Measurements from ENCODE around the gene ZNF839.
"Not testable (repeated sequence)": the region's sequence is repeated elsewhere in the genome, so short reads cannot be mapped to it uniquely, and the experiment has no call there.

ZNF839 gene

DNA sequence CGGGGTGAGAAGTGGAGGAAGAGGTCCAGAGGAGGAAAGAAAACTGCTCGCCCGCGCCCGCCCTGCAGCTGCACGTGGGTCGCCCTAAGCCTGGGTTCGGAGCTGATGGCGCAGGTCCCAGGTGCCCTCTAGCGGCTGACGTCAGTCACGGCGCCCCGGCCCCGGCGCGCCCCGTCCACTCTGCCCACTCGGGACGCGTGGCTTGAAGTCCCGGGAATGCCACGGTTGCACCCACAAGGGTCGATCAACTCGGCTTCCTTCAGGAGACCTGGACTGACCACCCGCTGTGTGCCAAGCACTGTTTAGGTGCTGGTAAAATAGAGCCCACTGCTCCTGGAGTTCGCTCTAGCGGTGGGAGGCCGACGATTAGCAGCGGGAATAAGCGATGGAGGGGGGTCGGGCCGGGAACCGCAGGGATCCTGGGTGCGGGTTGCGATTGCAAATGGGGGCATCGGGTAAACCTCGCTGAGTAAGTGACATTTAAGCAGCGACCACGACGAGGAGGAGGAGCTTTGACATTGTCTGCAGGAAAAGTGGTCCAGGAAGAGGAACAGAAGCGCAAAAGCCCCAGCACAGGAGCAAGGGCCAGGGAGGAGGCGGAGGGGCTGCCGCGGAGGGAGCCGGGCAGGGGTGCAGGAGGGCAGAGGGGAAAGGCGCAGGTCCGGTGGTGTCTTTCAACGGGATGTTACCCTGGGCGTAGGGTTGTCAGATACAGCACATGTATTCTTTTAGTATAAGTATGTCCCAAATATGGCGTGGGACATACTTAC is 5.1 kb upstream of the ZNF839 start:
- peak; percentile 49 to 69 for DNase-seq

DNA sequence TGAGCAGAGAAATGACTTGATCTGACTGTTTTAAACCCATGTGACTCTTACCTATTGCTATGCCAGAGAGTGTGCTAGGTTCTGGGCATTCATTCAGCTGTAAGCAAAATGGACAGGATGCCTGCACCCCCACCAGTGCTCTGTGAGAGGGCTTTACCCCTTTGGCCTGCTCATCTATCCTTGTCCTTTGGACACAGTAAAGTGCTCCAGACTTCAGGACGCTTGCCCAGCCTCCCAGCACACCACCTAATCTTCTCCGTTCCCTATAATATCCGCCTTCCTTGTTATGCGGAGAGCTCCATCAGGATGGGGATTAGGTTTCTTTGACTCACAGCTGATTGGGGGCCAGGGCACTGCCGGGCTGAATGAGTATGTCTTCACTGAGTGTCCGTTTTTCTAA is 4.4 kb upstream of the ZNF839 start:
- no peak for DNase-seq

DNA sequence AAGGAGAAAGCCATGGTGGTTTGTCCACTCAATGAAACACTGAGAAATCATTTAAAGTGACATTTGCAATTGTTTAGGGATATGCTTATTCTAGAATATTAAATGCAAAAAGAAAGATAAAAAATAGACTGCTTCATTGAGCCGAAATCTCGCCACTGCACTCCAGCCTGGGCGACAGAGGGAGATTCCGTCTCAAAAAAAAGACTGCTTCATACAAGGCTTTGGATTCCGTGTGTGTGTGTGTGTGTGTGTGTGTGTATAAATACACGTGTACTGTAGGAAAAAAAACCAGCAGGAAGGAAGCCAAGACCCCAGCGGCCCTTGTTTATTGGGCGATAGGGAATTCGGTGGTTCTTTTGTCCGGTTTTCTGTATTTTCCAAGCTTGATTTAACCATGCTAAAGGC is 3.2 kb upstream of the ZNF839 start:
- DNase-seq = peak in 1 of 2 donors; percentile 53

DNA sequence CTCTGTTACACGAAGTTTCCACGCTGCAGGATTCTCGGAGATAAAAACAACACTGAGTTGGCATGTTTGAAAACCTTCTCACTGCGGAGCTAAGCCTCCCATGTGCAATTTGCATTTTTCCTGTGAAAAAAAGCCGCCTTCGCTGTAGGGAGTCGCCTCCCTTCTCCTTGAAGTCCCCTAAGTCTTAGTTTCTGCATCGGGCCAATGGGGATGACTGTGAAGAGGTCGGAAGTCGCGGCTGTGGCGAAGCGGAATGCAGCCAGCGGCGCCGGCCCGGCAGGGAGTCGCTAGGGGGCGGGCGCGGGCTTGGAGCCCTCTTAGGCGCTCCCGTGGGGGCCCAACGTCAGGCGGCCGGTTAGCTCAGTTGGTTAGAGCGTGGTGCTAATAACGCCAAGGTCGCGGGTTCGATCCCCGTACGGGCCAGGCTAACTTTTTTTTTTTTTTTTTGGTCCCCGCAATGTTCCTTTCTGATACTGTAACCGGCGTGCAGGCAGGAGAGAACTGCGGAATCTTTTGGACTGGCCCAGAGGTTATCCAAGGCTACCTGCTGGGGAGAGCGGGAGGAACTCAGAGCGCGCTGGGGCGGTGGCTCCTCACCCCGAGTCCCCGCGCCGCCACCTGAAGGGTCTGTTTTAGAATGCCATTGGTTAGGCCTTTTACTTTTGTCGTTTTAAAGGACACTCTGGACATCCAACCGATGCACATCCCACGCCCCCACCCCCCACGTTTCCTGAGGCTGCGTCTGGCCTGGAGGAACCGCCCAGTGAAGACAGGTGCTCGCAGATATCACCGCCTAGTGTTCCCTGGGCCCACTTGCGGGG is 2.6 kb upstream of the ZNF839 start:
- peak; percentile 79 to 93 for DNase-seq

DNA sequence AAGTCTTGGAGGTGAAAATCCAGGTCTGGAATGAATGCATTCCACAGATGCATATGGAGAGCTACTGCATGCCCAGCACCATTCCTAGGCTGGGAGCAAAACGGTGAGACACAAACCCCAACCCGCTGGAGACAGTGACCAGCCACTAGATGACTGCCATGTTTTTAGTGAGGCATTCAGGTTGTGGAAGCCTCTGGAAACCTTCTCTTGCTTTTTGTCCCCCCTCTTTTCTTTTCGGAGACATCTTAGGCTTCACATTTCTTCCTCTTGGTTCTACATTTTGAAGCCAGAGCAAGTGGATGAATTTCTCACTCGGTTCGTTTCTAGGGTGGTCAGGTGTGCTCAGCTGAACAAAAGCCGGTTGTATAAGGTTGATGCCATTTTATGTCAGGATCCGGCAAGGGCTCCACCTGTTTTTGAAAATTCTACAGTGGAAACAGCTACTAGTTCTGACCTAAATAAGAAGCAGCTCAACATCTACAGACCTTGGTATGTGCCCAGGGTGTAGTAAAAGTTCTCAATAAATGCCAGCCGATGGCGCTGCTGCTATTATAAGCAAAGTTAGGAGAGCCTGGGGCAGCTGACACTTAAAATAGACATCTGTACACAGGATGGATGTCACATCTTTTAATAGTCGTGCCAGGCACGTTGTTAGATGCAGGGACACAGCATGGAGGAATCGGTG is 1.8 kb upstream of the ZNF839 start:
- peak in 1 of 2 donors; percentile 3 for DNase-seq

DNA sequence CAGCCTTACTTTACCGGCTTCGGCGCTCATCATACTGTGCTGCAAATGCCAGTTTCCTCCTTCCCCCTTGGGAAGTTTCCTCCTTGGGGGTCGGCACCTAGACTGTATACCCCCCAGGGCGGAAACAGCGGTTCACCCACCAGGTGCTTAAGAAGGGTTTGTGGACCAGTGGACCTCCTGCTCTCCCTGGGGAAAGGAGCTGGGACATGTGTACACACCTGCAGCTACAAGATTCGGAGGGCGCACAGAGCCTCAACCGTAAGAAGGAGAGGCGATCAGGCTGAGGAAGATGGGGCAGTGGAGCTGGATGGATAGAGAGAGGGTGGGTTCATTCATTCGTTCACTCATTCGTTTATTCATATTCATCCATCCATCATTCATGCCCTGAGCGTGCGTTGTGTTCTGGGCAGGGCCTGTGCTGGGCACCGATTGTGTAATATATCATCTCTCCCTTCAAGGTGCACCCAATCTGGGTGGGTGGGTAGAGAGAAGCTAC is 717 bp upstream of the ZNF839 start:
- no peak for DNase-seq

DNA sequence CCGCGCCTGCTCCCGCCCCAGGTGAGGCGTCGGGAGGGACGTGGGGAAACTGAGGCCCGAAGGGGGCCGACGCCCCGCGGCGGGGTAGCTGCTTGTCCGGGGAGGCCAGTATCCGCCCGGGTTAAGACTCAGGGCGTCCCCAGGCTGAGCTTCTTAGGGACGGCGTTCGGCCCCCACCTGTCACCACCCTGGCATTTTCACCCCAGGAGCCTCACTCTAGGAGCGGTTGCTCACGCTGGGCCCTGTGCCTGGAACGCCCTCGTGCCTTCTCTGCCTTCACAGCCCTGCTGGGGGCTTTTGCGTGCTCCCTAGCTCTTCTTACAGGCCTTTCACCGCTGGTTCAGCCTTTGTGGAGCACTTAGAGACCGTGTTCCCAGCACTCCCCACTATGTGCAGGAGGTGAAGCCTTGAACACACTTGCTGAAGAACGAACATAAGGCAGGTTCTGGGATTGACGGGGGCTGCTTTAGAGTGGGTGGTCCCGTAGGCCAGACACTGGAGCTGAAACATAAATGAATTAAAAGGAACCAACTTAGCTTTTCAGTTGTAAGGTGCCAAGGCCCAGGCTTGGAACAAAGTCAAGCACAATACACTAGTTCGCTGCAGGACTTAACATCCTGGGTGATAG is 601 bp downstream of the ZNF839 start:
- DNase-seq = peak in 1 of 2 donors; percentile 37

DNA sequence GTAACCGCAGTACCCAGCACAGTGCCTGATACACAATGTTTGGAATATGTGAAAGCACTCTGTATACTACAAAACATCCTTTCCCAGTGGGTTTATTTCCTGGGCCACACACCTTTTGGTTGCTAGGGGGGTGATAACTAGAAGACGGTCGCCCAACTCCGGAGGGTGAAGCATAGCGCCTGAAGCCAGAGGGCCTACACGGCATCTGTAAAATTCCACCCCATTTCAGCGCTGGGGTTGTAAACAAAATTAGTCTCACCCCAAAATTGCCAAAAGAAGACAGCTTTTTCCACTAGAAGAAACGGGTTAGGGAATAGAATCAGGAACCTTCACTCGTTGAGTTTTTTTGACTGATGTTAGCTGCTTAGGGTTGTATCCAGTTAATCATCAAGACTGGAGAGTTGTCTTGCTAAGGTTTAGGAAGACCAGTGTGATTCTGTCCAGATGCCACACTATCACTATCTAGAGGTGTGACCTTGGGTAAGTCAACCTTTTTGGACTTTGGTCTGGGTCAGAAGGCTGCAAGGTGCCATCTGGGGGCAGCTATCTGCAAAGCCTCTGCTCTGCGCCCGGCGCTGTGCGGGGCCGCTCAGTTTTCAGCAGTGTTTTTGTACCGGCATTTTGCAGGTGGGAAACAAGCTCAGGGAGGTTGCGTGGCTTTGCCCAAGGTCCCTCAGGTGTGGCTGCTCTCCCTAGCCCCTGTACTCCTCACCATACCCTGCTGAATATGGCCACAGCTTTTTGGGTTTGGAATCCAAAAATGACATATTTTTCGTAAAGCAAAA is 1.3 kb downstream of the ZNF839 start:
- no peak for DNase-seq

DNA sequence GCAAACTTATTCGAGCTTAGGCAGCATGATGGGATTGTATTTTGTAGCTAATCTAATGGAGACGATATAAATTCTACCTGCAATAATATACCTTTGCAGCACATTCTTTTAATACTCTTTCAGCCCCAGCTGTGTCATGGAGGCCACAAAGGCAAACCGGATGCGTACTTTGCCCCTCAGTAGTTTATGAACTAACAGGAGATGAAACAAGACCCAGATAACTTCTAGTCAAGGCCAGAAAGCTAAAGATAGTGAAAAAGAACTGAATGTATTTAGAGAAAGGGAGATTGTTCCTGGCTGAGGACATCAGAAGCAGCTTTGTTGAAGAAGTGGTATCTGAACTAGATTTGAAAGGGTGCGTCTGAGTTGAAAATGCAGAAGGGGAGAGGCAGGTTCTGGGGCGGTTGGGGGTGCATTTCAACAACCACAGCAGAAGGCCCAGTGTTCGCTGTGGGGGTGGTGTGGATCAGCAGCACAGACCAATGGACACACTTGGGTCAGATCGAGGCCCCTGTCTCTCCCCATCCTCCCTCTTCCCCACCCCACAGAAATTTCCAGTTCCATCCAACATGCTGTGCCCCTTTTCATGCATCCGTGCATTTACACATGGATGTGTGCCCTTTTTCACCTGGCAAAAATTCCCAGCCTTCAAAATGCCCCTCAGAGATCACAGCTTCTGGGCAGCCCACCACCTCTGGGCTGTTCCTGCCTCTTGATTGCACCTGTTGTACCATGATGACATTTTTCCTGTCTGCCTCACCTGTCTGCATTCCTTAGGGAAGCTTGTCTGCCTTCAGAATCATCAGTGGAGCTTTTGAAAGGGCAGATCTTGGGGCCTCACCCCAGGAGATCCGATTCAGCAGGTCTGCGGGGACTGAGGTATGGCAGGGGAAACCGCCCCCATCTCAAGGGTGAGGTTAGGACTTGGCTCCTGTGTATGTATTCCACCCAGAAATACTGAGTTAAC is 2.2 kb downstream of the ZNF839 start:
- DNase-seq = no peak

DNA sequence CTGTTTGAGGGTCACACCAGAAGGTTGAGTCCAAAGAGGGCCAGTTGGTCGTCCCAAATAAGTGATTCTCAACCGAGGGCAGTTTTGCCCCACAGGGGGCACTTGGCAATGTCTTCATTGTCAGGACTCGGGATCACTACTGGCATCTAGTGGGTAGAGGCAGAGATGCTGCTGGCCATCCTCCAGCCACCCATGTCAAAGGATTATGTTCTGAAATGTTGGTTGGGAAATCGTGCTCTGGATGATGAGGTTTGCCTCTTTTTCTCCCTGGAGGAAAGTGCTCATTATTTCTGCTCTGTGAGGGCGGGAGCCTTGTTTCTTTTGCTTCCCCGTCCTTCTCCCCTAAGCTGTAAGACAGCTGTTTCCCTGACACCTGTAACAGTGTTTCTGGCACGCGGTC is 3.6 kb downstream of the ZNF839 start:
- DNase-seq = peak in 1 of 2 donors; percentile 65

DNA sequence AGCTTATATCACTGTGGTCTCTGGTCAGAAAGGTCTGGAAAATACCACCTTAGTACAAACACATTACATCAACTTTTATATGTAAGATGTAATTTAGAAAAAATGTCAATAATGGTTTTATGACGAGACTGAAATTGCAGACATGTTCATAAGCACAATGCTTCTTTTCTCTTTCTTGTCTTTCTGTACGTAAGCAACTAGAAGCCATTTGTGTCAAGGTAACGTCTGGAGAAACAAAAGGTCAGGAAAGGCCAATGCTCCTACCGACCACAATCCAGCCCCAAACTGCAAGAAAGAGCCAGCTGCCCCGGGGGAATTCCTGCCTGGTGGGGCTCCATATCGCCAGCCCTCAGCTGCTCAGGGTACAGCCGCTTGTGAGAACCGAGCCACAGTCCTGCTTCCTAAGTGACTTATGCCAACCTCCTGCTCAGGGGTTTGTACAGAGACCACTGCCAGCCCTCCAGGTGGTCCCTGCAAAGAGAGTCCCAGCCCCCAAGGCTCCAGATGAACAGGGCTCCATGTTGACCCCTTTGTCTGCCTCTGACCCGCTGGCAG is 6.3 kb downstream of the ZNF839 start:
- DNase-seq = no peak

DNA sequence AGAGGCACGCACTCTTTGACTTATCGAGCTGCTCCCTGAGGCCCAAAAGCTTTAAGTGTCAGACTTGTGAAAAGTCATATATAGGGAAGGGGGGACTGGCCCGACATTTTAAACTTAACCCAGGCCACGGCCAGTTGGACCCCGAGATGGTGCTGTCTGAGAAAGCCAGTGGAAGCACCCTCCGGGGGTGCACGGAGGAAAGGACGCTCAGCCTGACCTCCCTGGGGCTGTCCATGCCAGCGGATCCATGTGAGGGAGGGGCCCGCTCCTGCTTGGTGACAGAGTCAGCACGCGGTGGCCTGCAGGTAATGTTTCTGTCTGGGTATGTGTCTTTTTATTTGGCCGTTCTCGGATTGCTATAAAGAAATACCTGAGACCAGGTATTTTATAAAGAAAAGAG is 7.0 kb downstream of the ZNF839 start:
- DNase-seq = no peak

DNA sequence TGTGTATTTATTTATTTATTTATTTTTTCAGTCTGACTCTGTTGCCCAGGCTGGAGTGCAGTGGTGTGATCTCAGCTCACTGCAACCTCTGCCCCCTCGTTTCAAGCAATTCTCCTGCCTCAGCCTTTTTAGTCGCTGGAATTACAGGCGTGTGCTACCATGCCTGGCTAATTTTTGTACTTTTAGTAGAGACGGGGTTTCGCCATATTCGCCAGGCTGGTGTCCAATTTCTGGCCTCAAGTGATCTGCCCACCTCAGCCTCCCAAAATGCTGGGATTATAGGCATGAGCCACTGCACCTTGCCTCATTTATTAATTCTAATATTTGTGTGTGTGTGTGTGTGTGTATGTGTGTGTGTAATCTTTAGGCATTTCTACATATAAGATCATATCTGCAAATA is 9.8 kb downstream of the ZNF839 start:
- not testable (repeated sequence) for DNase-seq

DNA sequence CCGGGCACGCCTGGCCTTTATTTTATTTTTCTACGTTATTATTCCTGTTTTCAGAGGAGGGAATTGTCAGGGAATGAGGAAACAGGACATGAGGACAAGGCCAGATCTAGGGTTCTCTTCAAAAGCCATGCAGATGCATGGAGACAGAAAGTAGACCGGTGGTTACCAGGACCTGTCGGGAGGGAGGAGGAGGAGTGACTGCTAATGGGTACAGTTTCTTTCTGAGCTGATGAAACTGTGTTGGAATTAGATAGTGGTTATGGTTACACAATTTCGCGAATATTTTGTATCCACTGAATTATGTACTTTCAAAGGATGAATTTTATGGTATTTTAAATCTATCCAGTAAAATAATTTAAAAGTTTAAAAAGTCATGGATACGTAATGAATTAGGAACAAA is 11.3 kb downstream of the ZNF839 start:
- DNase-seq = no peak

DNA sequence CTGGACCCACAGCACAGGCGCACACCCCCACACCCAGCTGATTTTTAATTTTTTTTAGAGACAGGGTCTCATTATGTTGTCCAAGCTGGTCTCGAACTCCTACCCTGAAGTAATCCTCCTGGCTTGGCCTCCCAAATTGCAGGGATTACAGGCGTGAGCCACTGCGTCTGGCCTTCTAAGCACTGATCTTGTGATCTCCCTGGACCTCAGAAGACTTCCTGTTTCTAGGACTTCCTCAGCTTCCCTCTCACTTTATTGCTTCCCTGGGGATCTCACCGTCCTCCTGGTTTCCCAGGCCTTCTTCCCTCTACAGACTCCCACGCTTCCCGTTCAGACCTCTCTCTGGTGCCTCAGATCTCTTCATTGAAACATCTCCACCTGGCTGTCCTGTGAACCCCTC is 13.8 kb downstream of the ZNF839 start:
- no peak for DNase-seq

DNA sequence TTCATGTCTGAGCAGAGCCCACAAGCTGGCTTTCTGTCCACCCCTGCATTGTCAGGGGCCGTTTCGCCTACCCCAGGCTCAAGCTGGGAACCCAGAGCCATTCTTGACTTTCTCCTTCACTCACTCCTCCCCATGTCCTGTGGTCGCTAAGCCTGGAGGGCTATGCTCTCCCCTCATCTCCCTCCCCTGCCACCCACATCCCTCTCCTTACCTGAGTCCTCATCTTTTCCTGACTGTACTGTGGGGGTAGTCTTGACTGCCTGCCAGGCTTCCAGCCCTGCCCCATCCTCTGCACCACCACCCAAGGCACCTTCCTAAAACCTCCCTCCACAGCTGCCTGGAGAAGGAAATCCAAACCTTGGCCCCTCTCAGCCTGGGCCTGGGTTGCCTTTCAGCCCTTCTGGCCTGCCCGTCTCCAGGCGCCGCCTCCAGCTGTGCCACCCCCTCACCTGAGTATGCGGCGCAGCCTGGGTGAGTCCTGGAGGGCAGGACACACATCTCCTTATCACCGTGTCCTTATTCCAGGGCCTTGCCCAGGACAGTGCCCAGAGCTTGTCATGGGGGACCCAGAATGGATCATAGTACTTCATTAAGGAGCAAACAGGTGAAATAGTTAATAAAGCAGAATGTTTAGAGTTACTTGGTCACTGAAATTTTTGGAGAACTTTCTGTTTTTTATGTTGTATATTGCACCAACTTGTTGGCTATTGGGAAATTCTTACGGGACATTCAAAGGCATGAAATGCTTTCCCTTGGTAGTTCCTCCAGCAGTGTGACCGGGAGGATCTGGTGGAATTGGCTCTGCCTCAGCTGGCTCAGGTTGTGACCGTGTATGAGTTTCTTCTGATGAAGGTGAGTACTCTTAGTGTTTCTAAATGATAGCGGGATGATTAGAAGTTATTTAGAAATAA is 14.5 kb downstream of the ZNF839 start:
- DNase-seq = no peak

DNA sequence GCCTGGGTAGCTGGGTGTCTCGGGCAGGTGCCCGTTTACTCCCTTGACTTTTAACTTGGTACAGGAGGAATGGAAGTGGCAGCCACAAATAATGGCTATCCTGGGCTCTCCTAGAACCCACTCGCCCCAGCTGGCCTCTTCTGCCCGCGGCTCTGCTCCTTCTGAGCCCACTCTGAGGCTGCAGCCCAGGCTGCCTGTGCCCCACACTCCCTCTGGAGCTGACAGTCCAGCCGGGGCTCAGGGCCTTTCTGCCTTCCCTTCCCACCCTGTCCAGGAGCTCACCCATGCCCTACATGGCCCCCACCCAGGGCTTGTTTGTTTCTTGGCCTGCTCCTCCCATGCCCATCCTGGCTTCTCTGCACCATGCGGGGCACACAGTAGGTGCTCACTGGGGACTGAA is 15.6 kb downstream of the ZNF839 start:
- DNase-seq = no peak

DNA sequence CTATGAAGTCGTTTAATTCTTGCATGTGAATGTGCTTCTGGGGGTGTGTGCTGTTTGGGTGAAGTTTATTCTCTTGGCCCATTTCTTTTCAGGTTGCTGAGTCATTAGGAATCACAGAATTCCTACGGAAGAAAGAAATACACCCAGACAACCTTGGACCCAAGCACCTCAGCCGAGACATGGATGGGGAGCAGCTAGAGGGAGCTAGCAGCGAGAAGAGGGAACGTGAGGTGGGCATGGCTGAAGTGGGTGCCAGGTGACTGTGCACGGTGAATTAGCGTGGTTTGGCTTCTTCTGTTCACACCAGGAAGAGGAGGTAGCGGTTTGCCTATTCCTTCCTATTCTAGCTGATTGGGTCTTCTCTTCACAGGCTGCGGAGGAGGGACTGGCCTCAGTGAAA is 19.2 kb downstream of the ZNF839 start:
- DNase-seq = no peak

DNA sequence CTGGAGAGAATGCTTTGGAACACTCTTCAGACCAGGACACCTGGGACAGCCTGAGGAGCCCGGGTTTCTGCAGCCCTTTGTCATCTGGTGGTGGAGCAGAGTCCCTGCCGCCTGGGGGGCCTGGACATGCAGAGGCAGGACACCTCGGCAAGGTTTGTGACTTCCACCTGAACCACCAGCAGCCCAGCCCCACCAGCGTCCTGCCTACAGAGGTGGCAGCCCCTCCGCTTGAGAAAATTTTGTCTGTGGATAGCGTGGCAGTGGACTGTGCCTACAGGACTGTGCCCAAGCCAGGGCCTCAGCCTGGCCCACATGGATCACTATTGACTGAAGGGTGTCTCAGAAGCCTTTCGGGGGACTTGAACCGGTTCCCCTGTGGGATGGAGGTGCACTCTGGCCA is 22.0 kb downstream of the ZNF839 start:
- DNase-seq = no peak

DNA sequence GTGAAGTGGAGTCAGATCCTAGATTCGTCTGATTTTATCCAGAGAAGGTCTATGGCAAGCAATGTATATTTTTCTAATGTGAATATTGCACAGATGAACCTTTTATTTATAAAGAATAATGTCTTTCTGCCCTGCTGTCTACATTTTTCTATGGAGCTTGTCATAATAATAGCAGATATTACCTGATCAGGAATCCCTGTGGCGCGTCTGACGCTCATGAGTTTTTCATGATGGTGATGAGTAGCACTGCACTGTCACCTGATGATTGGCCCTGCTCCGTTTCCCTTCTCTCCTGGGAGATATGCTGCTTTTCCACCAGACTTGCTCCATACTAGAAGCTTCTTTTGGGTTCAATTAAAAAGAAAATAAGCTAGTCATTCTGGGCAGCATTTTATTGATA is 22.7 kb downstream of the ZNF839 start:
- DNase-seq = no peak

Measured in bone marrow (tissue), 2 donors.